GM19467 (cell line): ENCODE data around the gene NBEAL2.
"Not testable (repeated sequence)": the region's sequence is repeated elsewhere in the genome, so short reads cannot be mapped to it uniquely, and the experiment has no call there.

Experiments used
- ATAC-seq: cut with Tn5 transposase; IDR thresholded peaks from one replicate; pipeline ENCODE4 v1.9.1; 2021; ENCODE audit warnings: mild to moderate bottlenecking, moderate library complexity; ENCODE audit not compliant: unreplicated experiment

NBEAL2 gene

DNA sequence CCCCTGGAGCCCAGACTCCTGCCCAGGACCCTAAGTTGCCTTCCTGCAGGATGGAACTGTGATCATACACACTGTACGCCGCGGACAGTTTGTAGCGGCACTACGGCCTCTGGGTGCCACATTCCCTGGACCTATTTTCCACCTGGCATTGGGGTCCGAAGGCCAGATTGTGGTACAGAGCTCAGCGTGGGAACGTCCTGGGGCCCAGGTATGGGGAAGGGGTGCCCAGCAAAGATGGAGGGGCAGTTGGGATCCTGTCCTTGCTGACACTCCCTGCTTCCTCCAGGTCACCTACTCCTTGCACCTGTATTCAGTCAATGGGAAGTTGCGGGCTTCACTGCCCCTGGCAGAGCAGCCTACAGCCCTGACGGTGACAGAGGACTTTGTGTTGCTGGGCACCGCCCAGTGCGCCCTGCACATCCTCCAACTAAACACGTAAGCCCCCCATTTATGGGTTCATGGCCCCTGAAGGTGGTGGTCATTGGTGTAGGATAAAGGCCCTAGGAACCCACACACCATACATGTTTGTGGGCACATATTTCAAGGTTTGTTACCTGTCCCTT is 28.8 kb downstream of the NBEAL2 start:
- ATAC-seq: no peak

DNA sequence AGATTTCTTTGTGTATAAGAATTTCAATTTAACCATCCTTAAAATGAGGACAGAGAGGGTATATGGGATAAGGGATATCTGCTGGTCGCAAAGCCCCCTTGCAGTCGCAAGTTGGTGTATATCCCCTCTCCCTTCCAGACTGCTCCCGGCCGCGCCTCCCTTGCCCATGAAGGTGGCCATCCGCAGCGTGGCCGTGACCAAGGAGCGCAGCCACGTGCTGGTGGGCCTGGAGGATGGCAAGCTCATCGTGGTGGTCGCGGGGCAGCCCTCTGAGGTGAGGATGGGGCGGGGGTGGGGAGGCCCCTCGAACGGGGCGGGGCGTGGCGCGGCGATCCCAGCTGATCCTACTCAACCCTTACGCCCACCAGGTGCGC is 29.4 kb downstream of the NBEAL2 start:
- no peak for ATAC-seq

DNA sequence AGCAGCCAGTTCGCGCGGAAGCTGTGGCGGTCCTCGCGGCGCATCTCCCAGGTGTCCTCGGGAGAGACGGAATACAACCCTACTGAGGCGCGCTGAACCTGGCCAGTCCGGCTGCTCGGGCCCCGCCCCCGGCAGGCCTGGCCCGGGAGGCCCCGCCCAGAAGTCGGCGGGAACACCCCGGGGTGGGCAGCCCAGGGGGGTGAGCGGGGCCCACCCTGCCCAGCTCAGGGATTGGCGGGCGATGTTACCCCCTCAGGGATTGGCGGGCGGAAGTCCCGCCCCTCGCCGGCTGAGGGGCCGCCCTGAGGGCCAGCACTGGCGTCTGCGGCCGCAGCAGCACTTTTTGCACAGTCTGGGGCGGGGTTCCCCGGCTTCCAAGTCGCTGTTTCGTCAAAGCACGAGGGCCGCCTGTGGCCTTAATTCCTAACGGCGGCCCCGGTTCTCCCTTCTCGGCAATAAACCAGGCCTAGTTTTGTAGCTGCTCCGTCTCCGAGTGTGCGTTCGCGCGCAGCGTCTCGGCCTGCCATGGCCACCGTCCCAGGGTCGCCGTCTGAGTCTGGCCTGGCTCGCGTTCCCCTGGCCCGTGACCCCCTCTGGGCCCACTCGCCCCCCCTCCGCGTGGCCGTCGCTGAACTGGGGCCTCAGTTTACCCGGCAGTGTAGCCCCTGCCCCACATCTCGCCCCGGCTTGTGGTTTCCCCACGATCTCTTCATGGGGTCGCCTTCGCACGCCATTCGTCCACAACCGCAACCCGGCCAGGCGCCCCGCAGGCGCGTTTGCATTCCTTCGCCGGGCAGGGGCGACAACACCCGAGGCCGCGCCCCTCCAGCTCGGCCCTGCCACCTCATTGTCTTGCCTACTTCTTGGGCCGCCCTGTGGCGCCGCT is 30.0 kb downstream of the NBEAL2 start:
- ATAC-seq: peak; percentile 69

DNA sequence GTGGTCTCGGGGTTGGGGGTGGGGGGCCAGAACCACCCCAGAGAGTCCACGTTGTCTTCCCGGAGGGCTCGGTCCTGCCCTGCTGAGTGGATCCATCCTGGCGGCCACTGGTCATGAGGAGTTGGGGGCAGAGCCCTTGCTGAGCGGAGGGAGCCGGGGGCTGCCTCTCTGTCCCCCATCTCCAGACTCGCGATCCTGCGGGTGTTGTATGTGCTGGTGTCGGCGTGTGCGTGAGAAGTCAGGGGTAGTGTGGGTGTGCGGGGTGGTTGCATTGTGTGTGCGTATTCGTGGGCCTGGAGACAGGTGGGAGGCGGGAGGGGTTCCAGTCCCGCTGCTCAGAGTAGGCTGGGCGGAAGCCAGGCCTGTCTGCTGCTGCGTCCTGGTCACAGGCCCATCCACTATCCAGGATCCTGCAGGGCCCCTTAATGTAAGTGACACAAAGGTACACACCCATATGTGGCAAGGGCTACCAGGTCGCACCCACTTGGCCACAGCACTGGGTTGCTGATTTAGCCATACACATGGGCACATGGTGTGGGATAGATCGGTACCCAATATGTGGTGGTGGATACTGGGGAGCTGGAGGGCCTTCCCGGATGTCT is 30.7 kb downstream of the NBEAL2 start:
- ATAC-seq: no peak

DNA sequence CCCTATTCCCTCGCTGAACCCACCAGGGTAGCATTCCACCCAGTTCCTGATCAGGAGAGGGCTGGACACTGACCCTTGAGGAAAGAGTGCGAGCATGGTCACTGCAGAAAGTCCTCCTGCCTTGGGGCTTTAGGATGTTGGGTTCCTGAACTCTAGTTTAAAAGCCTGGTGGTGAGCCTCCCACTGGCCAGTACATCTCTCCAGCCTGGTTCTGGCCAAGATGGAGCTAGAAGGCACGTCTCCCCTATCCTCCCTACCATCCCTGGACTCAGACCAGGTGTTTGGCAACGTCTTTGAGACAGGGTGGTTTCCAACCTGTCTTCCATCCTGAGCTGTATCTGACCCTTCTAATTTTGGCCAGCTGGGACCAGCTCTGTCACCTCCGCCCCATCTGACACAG is 31.4 kb downstream of the NBEAL2 start:
- ATAC-seq: no peak

DNA sequence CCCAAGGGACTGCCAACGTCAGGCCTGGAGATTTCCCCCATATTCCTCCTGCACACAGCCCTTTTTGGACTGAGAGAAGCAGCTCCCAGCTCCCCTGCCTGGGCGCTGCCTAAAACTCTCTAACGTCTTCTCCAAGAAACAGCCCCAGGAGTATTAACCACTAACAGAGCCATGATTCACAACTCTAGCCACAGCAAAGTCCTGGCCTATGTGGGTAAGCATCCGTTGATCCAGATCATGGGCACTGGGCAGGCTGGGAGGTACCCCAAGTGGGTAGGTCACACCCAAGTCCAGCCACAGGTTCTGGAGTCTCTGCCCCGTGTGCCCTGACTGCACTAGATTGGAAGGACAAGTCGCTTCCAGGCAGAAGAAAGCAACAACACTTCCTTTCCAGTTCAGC is 31.9 kb downstream of the NBEAL2 start:
- no peak for ATAC-seq

DNA sequence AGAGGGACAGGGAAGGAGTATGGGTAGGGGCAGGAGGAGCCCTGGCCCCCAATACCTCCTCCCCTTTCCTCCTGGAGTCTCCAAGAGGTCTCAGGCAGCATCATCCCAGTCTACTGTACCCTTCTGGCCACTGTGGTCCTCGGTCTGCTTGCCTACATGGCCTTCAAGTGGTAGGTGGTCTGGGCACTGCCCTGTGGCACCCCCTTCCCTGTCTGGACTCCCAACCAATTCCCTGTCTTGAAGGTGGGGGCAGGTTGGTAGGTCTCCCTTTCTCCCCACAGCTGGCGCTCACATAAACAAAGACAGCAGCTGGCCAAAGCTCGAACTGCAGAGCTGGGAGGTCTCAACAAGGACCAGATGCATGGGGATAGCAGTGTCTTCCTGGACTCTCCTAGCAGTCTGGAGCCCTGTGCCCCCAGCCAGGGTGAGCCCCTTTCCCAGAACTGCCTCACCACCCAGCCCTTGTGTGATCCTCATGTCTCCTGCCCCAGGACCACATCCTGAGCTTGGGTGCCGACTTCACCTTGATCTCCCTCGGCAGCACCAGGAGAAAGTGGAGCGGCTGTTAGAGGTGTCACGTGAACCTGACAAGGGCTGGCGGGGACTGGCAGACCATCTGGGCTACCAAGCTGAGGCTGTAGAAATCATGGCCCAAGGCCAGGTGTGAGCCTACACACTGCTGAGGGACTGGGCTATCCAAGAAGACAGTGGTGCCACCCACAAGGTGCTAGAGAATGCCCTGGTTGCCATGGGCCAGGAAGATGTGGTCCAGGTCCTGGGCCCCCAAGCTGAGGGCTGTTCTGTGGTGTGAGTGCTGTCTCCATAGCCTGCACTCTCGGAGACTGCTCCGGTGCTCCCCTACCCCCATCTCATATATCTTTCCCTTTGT is 33.1 kb downstream of the NBEAL2 start:
- no peak for ATAC-seq

DNA sequence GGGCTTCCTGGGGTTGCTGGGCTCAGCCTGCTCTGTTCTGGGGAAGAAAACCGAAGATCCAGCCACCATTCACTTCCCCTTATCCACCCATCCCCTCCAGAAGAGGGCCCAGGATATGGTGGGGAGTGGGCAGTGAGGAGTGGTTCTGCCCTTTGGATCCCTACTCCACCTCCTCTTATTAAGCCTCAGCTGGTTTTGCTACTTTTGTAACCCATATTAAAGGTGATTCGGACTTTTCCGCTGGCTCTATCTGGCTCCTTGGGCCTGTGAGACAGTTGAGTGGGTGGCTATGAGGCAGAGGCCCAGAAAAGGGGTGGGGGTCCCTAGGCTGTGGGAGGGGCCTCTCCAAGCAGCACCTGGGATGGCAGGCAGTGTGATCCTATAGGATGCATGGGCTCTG is 33.8 kb downstream of the NBEAL2 start:
- no peak for ATAC-seq

DNA sequence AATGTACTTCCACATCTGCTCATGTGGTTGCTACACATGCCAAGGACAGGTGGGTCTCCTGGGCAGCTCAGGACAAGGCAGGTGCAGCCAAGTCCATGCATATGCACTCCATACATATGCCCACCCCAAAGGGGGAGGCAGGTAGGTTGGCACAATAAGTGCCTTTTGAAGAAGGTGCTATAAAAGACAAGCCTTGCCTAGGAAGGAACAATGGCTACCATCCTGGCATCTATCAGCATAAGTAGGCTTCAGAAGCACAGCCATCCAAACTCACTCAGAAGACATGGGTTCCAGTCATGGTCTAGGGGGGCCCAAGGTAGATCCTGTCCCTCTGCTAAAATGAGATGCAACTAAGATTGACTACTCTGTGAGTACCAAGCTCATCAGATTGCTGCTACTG is 34.6 kb downstream of the NBEAL2 start:
- ATAC-seq: no peak

DNA sequence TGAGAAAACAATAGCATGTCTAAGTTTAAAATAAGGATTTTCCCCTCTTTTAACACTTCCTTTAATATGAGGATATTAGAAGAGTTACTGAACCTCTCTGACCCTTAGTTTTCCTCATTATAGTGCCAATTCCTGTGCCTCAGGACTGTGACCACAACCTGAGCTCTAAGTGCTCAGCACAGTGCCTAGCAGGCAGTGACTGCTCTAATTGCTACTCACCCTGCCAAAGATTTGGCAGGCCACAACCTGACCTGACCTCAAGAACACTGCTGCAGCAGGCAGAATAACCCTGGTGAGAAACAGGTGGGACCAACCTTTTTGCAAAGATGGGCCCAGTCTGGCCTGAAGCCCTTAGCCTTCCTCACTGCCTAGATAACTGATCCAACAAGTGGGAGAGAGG is 35.7 kb downstream of the NBEAL2 start:
- no peak for ATAC-seq

DNA sequence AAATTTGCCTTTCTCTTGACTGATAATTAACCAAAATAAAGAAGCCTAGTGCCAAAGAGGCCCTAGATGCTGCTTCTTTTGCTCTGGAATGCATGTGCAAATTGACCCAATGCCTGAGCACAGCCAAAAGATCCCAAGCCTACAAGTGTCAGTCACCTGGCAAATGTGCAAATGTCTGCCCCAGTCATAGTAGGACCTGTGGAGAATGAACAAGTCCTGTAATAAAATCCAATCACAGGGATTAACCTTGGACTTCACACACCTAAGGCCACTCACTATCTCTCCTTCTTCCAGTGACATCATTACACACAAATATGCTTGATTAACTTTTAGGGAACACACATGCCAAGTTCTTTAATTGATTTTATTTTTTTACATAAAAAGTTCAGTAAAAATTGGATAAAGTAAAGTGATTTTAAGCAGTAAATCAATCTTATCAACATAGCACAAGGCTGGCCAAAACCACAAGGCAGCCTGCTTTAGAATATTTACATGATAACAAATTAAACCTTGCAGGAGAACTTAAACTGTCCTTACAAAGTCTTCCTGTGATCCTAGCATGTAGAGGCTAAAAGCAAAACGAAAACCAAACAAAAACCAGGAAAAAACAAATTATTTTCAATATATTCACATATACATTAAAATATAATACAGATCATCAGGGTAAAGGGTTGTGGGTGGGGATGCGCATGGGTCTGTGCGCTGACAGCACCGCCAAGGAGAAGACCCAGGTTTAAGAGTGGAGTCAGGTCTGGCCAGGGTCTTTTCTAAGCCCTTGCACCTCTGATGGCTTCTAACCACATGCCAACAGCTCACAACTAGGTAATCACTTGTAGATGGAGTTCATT is 36.8 kb downstream of the NBEAL2 start:
- ATAC-seq: no peak

DNA sequence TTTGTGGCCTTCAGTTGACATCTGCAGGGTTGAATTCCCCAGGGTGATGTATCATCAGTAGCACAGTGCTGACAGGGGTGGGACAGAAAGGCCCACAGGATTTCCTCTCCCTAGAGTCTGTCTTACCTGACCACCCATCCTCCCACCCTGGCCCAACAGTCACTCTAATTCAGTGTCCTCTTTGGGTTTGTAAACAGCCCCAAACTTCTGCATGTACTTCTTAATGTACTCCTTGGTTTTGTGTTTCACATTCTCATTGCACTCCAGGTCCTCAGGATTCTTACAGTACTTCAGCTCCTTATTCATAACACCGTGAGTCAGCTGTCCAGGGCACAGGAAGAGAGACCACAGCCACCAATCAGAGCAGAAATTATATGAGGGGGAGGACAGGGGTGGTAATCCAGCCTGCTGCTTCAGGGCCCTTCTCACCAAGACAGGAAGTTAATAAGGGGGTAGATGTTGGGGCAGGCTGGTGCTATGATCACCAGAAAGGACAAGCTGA is 37.5 kb downstream of the NBEAL2 start:
- no peak for ATAC-seq

DNA sequence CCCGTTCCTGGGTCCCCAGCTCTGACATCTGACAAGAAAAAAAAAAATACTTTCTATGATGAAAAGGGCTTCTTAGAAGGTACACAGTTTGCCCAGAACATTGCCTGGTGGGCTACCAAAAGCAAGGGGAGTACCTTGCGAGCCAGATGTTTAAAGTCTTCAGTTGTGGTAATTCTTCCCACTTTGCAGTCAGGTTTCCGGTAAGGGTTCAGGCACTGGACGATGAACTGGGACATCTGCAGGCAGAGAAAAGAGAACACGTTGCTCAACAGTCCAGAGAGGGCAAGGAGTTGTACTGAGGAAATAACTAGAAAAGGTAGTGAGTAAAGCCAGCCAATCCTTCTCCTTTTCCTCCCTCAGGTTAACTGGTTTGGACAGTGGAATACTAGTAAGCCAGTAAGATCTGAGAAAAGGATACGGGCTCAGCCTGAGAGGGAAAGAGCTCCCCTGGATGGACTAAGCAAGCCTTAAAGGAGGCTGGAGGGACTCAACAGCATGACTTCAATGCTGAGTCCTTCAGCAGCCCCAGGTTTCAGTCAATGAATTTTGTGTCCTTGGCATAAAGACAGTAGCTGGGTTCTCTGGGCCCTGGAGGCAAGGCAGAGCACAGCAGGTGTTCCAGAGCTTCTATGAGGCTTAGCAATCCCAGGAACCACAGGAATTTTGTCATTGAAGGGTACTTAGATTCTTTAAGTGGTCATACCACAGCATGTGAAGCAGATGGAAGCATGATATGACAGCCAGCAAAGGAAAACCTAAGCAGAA is 38.2 kb downstream of the NBEAL2 start:
- no peak for ATAC-seq

DNA sequence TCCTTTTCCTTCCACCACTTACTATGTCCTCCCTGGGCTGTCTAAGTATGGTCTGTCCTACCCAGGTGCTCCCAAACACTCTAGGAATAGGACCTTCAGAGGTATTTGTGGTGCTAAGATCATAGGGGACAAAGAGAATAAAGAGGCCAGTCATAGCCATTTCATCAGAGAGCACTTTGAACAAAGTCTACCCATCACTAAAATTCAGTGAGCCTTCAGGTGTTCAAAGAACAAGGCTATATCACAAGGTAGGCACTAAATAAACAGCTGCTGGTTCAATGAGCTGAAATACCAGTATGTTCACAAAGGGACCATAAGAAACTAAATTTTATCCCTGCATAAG is 38.8 kb downstream of the NBEAL2 start:
- no peak for ATAC-seq

DNA sequence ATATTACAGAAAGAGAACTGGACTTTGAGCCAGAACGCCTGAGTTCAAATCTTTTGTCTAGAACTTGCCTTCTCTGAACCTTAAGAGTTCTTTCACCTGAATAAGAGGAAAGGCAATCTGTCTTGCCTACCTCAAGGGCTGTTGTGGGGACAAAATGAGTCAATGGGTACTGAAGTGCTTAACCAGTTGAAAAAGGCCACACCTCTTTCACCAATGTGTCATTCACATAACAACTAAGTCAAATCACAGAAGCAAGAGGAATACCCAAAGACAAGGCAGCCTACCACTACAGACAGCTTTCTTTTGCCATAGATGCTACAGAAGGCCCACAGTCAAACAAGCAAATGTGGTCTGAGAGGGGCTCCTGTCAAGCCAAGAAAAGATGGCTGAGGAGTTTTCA is 39.7 kb downstream of the NBEAL2 start:
- no peak for ATAC-seq

DNA sequence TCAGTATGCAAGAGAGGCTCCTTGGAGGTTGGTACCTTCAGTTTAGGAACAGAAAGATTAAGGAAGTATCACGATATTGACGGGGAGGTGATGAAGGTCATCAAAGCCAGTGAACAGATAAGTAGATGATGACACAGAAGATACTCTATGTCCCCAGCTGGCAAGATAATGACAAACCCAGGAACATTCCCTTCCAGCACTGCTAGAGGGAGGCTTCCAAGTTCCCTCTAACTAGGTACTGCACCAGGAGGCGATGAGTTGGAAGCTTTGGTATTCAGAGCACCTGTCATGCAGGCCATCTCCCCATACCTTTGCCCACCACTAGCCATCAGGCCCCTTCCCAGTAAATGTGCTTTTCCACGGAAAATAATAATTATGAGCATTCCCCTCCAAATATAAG is 40.8 kb downstream of the NBEAL2 start:
- no peak for ATAC-seq

DNA sequence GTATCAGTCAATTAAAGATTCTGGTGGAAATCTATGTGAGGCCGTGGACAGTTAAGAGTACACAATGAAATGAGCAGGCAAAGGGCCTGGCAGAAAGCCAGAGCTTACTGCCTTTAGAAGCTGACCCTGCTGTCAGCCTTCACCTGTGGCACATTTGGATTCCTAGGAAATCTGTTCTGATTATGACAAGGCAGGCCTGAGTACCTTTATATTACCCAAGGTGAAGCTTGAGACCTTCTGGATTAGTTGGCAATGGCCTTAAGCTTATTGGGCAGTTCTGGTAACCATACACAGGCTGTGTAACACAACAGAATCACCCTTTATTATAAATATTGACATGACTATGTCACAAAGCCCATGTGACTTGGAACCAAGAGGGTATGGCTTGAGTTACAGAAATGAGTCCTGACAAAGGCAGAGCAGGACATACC is 43.2 kb downstream of the NBEAL2 start:
- no peak for ATAC-seq

DNA sequence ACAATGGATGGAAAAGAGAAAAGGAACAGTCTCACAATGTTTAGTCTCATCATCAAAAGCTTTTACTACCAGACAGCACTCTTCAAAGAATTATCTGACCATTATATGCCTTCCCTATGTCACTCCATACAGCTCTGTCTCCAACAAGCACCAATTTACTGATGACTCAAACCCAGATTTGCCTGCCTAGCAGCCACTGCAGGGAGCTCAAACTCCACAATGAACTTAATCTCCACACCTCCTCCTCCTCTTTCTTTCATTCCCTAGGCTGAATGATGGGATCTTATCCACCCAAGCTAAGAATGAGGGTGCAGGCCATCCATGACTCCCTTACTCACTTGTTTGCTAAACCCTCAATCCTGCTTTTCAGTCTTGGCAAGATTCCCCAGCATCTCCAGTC is 45.5 kb downstream of the NBEAL2 start:
- no peak for ATAC-seq

DNA sequence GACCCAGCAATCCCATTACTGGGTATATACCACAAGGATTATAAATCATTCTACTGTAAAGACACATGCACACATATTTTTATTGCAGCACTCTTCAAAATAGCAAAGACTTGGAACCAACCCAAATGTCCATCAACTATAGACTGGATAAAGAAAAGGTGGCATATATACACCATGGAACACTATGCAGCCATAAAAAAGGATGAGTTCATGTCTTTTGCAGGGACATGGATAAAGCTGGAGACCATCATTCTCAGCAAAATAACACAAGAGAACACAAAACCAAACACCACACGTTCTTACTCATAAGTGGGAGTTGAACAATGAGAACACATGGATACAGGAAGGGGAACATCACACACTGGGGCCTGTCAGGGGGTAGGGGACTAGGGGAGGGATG is 47.0 kb downstream of the NBEAL2 start:
- ATAC-seq: not testable (repeated sequence)

DNA sequence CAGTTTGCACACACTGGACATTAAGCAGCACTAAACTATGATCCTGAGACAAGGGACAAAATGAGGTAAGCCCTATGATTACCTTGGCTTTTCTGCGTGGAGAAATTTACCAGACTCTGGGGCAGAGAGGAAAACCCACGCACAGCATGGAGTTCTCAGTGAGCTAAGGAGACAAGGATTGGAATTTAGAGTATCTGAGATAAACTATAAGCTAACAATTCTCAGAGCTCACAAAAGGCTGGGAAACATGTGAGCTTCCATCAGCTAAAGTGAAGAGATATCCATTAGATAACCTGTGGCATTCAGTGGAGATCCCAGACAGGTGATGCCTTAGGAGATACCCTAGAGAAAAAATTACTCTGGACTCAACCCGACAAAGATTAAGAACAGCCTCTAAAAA is 48.7 kb downstream of the NBEAL2 start:
- ATAC-seq: no peak
